ENCODE measurements around the gene DPEP2NB.
A peak's percentile ranks its signal among the peaks of the same experiment; 100 is the strongest.

The DPEP2NB gene, protein sequence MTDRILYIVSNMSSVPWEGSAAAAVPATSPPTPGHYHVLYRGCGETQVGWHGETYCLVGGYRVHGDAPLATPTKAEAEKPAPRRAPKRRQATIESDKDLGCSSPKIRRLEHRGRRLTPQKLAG

GRCh38 chr16:68015681-68016080 lies at the start of gene DPEP2NB:
Gene DPEP2NB, minus strand, starts transcription at chr16:68015911. Its CDS starts 141 bp downstream, at chr16:68015770.
- TF ChIP-seq ZFX (IDR thresholded peaks at IDR 0.05; ENCODE audit: borderline replicate concordance) = no peak
- TF ChIP-seq, protein P1, sequence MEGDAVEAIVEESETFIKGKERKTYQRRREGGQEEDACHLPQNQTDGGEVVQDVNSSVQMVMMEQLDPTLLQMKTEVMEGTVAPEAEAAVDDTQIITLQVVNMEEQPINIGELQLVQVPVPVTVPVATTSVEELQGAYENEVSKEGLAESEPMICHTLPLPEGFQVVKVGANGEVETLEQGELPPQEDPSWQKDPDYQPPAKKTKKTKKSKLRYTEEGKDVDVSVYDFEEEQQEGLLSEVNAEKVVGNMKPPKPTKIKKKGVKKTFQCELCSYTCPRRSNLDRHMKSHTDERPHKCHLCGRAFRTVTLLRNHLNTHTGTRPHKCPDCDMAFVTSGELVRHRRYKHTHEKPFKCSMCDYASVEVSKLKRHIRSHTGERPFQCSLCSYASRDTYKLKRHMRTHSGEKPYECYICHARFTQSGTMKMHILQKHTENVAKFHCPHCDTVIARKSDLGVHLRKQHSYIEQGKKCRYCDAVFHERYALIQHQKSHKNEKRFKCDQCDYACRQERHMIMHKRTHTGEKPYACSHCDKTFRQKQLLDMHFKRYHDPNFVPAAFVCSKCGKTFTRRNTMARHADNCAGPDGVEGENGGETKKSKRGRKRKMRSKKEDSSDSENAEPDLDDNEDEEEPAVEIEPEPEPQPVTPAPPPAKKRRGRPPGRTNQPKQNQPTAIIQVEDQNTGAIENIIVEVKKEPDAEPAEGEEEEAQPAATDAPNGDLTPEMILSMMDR (IDR thresholded peaks at IDR 0.05) = no peak
- no peak within 1 kb of the TSS for H3K27ac ChIP-seq

GRCh38 chr16:68064791-68065365 lies 49.2 kb upstream of the DPEP2NB start:
- H3K27ac ChIP-seq = no peak overlapping the region
- TF ChIP-seq, protein P1 (IDR thresholded peaks at IDR 0.05) = peak; percentile 92
- no peak for TF ChIP-seq ZFX (IDR thresholded peaks at IDR 0.05; ENCODE audit: borderline replicate concordance)

DNA sequence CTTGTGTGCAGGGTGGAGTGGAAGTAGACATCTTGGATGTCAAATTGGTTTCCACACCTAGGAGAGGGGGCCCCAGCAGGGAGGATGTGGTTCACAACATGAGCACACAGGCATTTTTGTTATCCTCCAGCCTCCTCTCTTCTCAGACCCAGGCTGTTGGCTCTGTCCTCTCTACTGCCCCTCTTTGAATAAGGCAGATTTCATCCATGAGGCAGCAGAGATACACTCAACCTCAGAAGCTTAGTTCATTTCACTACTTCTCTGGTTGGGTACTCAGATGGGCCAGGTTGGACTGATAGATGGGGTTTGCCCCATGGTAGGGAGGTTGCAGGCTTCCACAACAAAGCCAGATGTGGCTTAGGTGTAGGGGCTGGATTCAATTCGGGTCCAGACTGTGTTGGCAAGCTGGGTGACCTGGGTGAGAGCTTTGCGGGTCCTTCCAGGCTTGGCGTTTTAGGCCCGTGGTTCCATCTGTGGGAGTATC lies 47.2 kb upstream of the DPEP2NB start:
- TF ChIP-seq, protein P1 (IDR thresholded peaks at IDR 0.05) = no peak
- TF ChIP-seq ZFX (IDR thresholded peaks at IDR 0.05; ENCODE audit: borderline replicate concordance) = no peak
- no peak overlapping the region for H3K27ac ChIP-seq

DNA sequence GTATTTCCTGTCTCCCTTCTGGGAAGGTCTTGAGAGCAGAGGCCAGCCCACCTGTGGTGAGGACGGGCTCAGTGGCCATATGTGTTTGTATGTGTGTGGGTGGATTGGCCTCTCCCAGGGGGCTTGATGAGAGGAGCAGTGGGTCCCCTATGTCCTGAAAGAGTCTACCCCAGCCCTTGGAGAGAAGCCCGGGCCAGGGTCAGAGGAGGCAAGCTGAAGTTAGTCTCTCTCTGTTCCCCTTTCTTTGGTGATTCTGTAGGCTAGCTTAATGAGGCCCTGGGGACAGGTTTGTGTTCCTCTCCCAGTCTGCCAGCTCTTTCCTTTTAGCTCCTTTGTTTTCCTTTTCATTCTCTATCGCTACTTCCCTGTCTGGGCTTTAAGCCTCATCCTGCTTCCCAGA lies 45.7 kb upstream of the DPEP2NB start:
- TF ChIP-seq ZFX (IDR thresholded peaks at IDR 0.05; ENCODE audit: borderline replicate concordance) = no peak
- TF ChIP-seq, protein P1 (IDR thresholded peaks at IDR 0.05) = no peak
- no peak overlapping the region for H3K27ac ChIP-seq

DNA sequence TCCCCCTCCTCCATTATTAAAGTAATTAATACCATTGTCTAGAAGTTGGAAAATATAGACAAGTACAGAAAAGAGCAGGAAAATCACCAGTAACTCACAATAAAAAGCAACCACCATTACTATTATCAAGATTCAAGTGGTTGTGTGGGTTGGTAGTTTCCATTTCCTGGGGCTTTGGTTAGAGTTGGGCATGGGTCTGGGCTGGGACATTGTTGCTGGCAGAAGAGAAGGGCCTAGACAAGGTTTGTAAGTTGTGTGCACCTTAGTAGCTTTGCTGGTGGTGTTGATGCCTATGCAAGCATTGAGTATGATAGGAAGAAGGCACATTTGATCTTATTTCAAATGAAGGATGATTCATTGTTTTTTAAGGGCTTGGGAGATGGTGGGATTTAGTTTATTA lies 44.1 kb upstream of the DPEP2NB start:
- H3K27ac ChIP-seq = no peak overlapping the region
- TF ChIP-seq, protein P1 (IDR thresholded peaks at IDR 0.05) = no peak
- no peak for TF ChIP-seq ZFX (IDR thresholded peaks at IDR 0.05; ENCODE audit: borderline replicate concordance)

DNA sequence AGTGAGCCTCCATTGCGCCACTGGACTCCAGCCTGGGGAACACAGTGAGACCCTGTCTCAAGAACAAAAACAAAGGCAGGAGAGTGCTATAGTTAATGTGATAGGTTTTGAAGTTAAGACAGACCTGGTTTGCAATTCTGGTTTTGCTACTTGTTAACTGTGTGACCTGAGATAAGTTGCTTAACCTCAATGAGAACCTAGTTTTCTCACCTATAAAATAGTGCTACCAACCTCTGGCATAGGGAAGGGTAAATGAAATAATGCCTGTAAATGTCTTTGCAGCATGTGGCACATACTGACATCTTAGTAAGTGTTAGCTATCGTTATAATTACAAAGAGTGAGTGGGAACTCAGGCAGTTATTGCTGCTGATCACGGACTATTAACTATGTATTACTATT lies 39.7 kb upstream of the DPEP2NB start:
- no peak for TF ChIP-seq ZFX (IDR thresholded peaks at IDR 0.05; ENCODE audit: borderline replicate concordance)
- TF ChIP-seq, protein P1 (IDR thresholded peaks at IDR 0.05) = no peak
- no peak overlapping the region for H3K27ac ChIP-seq

DNA sequence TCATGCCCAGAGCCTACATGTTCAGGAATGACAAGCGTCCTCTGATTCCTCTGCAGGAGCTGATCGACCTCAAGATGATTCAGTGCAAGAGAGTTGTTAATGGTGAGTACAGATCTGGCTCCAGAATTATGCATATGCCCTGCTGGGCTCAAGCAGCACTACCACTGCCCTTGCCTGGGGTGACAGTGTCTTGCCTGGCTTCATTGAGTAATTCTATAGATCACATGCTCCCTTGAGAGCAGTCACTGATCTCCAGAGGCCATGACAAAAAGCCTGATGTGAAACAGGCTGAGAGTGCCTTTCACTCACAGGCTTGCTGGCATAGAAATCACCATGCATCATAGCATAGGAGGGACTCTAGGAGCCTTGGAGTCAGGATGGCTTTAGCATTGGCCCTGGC lies 33.7 kb upstream of the DPEP2NB start:
- no peak overlapping the region for H3K27ac ChIP-seq
- TF ChIP-seq ZFX (IDR thresholded peaks at IDR 0.05; ENCODE audit: borderline replicate concordance) = no peak
- TF ChIP-seq, protein P1 (IDR thresholded peaks at IDR 0.05) = no peak

Data from 22Rv1 (cell line).